Calu3 (cell line): ENCODE results near the gene ZNF284. TPM values are rescaled to one million over a fixed set of nuclear protein-coding genes. Genes with fewer than 3 reads are reported as not detected.

ENCODE experiments used
- BruUV-seq: library from RNA; stranded (reverse); fragments of 400-500 nt; replicated peaks from 2 replicates; lab custom pipeline; 2021; lab: Mats Ljungman, UMichigan
- CTCF ChIA-PET: fragments of 300-600 bp; sonication (Branson Sonifier 250); formaldehyde crosslinking; loops from one replicate; lab custom pipeline; 2022; ENCODE audit warnings: antibody characterized with exemption; lab: Charles Lee
- DNase-seq: peaks from one replicate; pipeline ENCODE4 v3.0.0; 2022
- H3K27ac Mint-ChIP-seq: one replicate; pipeline ENCODE4 v1.8.0; 2022; ENCODE audit warnings: mixed read lengths; ENCODE audit not compliant: unreplicated experiment
- H3K27me3 Mint-ChIP-seq: one replicate; pipeline ENCODE4 v1.8.0; 2022; ENCODE audit warnings: mixed read lengths; ENCODE audit not compliant: unreplicated experiment
- H3K36me3 Mint-ChIP-seq: one replicate; pipeline ENCODE4 v1.8.0; 2022; ENCODE audit warnings: mild to moderate bottlenecking, moderate library complexity, mixed read lengths; ENCODE audit not compliant: insufficient read depth, unreplicated experiment
- H3K4me1 Mint-ChIP-seq: one replicate; pipeline ENCODE4 v1.8.0; 2022; ENCODE audit warnings: mild to moderate bottlenecking, low read depth, mixed read lengths; ENCODE audit not compliant: unreplicated experiment
- H3K4me3 Mint-ChIP-seq: one replicate; pipeline ENCODE4 v1.8.0; 2022; ENCODE audit warnings: mild to moderate bottlenecking, low read depth, moderate library complexity, mixed read lengths; ENCODE audit not compliant: unreplicated experiment
- H3K9me3 Mint-ChIP-seq: one replicate; pipeline ENCODE4 v1.8.0; 2022; ENCODE audit warnings: low read depth, mixed read lengths; ENCODE audit not compliant: unreplicated experiment
- intact Hi-C: fragments of 100-400 bp; cut with micrococcal nuclease; formaldehyde crosslinking; loops from one replicate; pipeline ENCODE4 v1.10.0; 2022; ENCODE audit not compliant: unreplicated experiment
- total RNA-seq: library from RNA; stranded (reverse); gene quantifications from 2 replicates; pipeline ENCODE4 v1.2.3, GENCODE V29; 2022
- TF ChIP-seq, protein P1 (sequence below): fragments of 200-600 bp; IDR thresholded peaks from one replicate; pipeline ENCODE4 v1.8.0; 2022; ENCODE audit warnings: antibody characterized with exemption; ENCODE audit not compliant: unreplicated experiment

Gene ZNF284
- total RNA-seq, 1 experiment from 2014 or later = 5.6 TPM

DNA sequence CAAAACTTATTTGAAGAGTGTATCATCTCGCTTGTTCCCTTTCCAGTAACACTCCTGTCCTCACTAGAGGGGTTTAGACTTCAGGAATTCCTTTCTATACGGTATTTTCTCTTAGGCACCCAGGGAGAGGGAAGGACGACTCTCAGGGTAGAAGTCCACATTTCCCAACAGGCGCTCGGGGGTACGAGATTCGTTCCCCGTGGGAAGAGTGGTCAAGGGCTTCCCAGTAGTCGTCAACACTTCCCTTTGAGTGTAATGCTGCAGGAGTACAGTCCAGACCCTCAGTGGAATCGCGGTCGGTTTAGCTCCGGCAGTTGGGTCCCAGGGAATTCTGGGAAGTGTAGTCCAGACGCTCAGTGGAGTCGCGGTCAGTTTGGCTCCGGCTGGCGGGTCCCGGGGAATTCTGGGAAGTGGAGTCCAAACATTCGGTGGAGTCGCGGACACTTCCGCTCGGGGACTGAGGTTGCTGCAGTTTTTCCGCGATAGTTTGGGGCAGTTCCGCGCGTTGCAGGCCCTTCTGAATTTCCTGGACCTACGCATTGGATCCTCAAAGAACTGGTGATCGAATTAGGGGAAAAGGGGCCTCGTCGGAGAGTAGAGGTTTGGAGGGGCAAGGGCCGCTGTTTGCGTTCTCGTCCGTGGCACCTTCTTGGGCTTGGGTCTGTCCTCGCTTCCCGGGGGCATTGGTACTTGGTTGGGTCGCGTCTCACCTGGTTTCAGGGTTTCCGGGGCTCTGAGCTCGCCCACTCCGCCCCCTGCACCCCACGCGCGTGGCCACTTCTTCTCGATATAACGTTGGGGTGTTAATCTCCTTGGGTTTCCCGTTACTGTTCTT lies 22.2 kb downstream of the ZNF284 start, which contains the start of gene ZNF224:
Gene ZNF224, plus strand, starts transcription at position 431 of the 835 bp plus-strand sequence. CDS start 3,513 bp downstream, outside the sequence.
- BruUV-seq = no TSS peak
- H3K27ac Mint-ChIP-seq = peak within 1 kb of the TSS; percentile 80
- peak within 1 kb of the TSS; percentile 98 for H3K4me3 Mint-ChIP-seq
- H3K9me3 Mint-ChIP-seq = peaks cover 3% of the 10 kb centered on the region
- H3K4me1 Mint-ChIP-seq = peaks cover 7% of the 10 kb centered on the region
- H3K36me3 Mint-ChIP-seq = peaks cover 26% of the 10 kb centered on the region
- TF ChIP-seq, protein P1, sequence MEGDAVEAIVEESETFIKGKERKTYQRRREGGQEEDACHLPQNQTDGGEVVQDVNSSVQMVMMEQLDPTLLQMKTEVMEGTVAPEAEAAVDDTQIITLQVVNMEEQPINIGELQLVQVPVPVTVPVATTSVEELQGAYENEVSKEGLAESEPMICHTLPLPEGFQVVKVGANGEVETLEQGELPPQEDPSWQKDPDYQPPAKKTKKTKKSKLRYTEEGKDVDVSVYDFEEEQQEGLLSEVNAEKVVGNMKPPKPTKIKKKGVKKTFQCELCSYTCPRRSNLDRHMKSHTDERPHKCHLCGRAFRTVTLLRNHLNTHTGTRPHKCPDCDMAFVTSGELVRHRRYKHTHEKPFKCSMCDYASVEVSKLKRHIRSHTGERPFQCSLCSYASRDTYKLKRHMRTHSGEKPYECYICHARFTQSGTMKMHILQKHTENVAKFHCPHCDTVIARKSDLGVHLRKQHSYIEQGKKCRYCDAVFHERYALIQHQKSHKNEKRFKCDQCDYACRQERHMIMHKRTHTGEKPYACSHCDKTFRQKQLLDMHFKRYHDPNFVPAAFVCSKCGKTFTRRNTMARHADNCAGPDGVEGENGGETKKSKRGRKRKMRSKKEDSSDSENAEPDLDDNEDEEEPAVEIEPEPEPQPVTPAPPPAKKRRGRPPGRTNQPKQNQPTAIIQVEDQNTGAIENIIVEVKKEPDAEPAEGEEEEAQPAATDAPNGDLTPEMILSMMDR = no peak
- intact Hi-C loops = no loop called here
- CTCF ChIA-PET = no interaction called here
- no peaks in the 10 kb centered on the region for H3K27me3 Mint-ChIP-seq
- DNase-seq = peak; percentile 92

- TF ChIP-seq, protein P1 = no peak
- no peak for DNase-seq
- Mint-ChIP-seq H3K9me3 (peaks cover 34% of the 10 kb centered on the region), H3K27me3 (no peaks in the 10 kb centered on the region), H3K4me1 (peaks cover 9% of the 10 kb centered on the region), H3K4me3 (no peak overlapping the region), H3K36me3 (peaks cover 46% of the 10 kb centered on the region), H3K27ac (no peak overlapping the region)
- intact Hi-C loops = no loop called here
- no TSS peak for BruUV-seq
- CTCF ChIA-PET = no interaction called here
Measured at GRCh38 chr19:44107751-44108150, 35.8 kb downstream of the ZNF284 start.

GRCh38 chr19:44109458-44109857 lies 37.5 kb downstream of the ZNF284 start:
- TF ChIP-seq, protein P1 = no peak
- CTCF ChIA-PET = no interaction called here
- BruUV-seq = no TSS peak
- intact Hi-C loops = no loop called here
- Mint-ChIP-seq H3K4me1 (peaks cover 9% of the 10 kb centered on the region), H3K27me3 (no peaks in the 10 kb centered on the region), H3K27ac (no peak overlapping the region), H3K36me3 (peaks cover 47% of the 10 kb centered on the region), H3K9me3 (peaks cover 28% of the 10 kb centered on the region), H3K4me3 (no peak overlapping the region)
- DNase-seq = no peak

DNA sequence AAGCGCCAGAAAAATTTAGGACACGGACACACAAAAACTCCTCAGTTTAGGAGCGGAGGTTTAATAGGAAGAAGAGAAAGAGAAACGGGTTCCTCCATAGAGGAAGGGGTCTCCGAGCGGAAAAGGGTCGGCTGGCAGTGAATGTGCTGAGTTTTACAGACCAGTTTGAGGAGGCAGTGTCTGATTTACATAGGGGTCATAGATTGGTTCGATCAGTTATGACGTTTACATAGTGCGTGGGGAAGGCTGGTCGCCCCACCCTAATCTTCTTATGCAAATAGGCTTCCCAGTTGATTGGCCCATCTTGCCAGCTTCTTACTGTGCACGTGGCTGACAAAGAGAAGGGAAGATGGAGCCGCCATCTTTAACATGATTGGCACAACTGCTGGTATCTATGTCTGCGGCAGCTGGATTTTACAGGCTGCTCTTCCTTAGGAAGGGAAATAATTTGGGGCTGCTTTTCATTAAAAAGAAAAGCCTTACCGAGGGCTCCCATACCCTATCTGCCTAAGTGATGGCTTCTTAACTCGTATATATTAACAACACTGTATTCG lies 40.0 kb downstream of the ZNF284 start:
- BruUV-seq = no TSS peak
- Mint-ChIP-seq H3K27ac (no peak overlapping the region), H3K4me1 (peaks cover 14% of the 10 kb centered on the region), H3K9me3 (peaks cover 23% of the 10 kb centered on the region), H3K27me3 (no peaks in the 10 kb centered on the region), H3K36me3 (peaks cover 31% of the 10 kb centered on the region), H3K4me3 (peak overlapping the region; percentile 97)
- no peak for DNase-seq
- TF ChIP-seq, protein P1 = no peak
- CTCF ChIA-PET = no interaction called here
- intact Hi-C loops = loop anchor here (5.0 kb wide), 1 partner anchor 95 kb away; no protein-coding TSS in a partner anchor
